A549 (cell line): ENCODE data around the gene ZNF844.

ENCODE experiments used
- CEBPB ChIP-seq, 2 experiments: fragments of >200 bp in 1 of 2; sonication (Bioruptor Twin) in 1 of 2; formaldehyde crosslinking in 1 of 2; IDR thresholded peaks; 2 replicates each; pipeline ENCODE4 v1.6.1; 2012 to 2016
- CHD2 ChIP-seq: fragments of 150-350 bp; IDR thresholded peaks from 2 replicates; pipeline ENCODE4 v1.6.1; 2014; ENCODE audit warnings: low read length; ENCODE audit not compliant: partially characterized antibody
- EHMT2 ChIP-seq: fragments of 200-600 bp; sonication (generic); IDR thresholded peaks from 2 replicates; pipeline ENCODE4 v1.6.1; 2016; ENCODE audit warnings: antibody characterized with exemption, low read depth, mild to moderate bottlenecking, moderate library complexity
- EP300 ChIP-seq, 2 experiments: fragments of >200 bp; sonication (Bioruptor Twin); formaldehyde crosslinking; IDR thresholded peaks; 2 replicates in 1 of 2; 3 replicates in 1 of 2; pipeline ENCODE4 v1.6.1; 2016 to 2017
- HDAC2 ChIP-seq: fragments of 200-600 bp; sonication (generic); IDR thresholded peaks from 2 replicates; pipeline ENCODE4 v1.6.1; 2016
- HOXA7 ChIP-seq: fragments of 250-450 bp; sonication (Bioruptor Pico); IDR thresholded peaks from 2 replicates; pipeline ENCODE4 v1.5.0; 2020; ENCODE audit warnings: mild to moderate bottlenecking, moderate library complexity
- POLR2A ChIP-seq: IDR thresholded peaks from 2 replicates; pipeline ENCODE4 v1.6.1; 2012; ENCODE audit warnings: mild to moderate bottlenecking, low read length
- RCOR1 ChIP-seq: fragments of 150-350 bp; IDR thresholded peaks from 2 replicates; pipeline ENCODE4 v1.6.1; 2014; ENCODE audit warnings: antibody characterized with exemption, low read length, low read depth
- RNF2 ChIP-seq: fragments of 200-600 bp; sonication (generic); IDR thresholded peaks from 2 replicates; pipeline ENCODE4 v1.6.1; 2016; ENCODE audit warnings: low read depth, mild to moderate bottlenecking, antibody characterized with exemption, moderate library complexity, borderline replicate concordance
- ZSCAN20 ChIP-seq: fragments of 250-450 bp; sonication (Bioruptor Pico); IDR thresholded peaks from 2 replicates; pipeline ENCODE4 v1.8.0; 2022; ENCODE audit warnings: mild to moderate bottlenecking, moderate library complexity
- TF ChIP-seq, protein P1 (sequence below): fragments of >200 bp; sonication (Bioruptor Twin); formaldehyde crosslinking; IDR thresholded peaks from 3 replicates; pipeline ENCODE4 v1.5.1; 2016
- TF ChIP-seq, protein P2 (sequence below): IDR thresholded peaks from 2 replicates; pipeline ENCODE4 v1.6.1; 2012

DNA sequence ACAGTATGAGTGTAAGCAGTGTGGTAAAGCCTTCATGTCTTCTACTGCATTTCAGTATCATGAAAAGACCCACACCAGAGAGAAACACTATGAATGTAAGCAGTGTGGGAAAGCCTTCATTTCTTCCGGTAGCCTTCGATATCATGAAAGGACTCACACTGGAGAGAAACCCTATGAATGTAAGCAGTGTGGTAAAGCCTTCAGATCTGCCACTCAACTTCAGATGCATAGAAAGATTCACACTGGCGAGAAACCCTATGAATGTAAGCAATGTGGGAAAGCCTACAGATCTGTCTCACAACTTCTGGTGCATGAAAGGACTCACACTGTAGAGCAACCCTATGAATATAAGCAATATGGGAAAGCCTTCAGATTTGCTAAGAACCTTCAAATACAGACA lies 12.8 kb downstream of the ZNF844 start:
- TF ChIP-seq, protein P1, sequence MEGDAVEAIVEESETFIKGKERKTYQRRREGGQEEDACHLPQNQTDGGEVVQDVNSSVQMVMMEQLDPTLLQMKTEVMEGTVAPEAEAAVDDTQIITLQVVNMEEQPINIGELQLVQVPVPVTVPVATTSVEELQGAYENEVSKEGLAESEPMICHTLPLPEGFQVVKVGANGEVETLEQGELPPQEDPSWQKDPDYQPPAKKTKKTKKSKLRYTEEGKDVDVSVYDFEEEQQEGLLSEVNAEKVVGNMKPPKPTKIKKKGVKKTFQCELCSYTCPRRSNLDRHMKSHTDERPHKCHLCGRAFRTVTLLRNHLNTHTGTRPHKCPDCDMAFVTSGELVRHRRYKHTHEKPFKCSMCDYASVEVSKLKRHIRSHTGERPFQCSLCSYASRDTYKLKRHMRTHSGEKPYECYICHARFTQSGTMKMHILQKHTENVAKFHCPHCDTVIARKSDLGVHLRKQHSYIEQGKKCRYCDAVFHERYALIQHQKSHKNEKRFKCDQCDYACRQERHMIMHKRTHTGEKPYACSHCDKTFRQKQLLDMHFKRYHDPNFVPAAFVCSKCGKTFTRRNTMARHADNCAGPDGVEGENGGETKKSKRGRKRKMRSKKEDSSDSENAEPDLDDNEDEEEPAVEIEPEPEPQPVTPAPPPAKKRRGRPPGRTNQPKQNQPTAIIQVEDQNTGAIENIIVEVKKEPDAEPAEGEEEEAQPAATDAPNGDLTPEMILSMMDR, result no peak
- TF ChIP-seq RCOR1 (no peak), CEBPB (IDR thresholded peaks at IDR 0.05) (no peak), POLR2A (no peak), ZSCAN20 (no peak), EHMT2 (no peak), EP300 (IDR thresholded peaks at IDR 0.05) (no peak), RNF2 (no peak), HOXA7 (no peak), HDAC2 (no peak), CHD2 (no peak)
- TF ChIP-seq, protein P2, sequence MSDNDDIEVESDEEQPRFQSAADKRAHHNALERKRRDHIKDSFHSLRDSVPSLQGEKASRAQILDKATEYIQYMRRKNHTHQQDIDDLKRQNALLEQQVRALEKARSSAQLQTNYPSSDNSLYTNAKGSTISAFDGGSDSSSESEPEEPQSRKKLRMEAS, result no peak
